ENCODE data around the gene PAX7. TPM values are rescaled to one million over a fixed set of nuclear protein-coding genes. Genes with fewer than 3 reads are reported as not detected.
"Not testable (repeated sequence)": the region's sequence is repeated elsewhere in the genome, so short reads cannot be mapped to it uniquely, and the experiment has no call there.

The PAX7 gene
- polyA plus RNA-seq, 1 experiment, result not detected

GRCh38 chr1:18760156-18760555 is 129.5 kb downstream of the PAX7 start:
- no peak for DNase-seq (ENCODE audit: low read depth)
- no peaks in the 10 kb centered on the region for H3K27me3 ChIP-seq (ENCODE audit: control insufficient read depth, insufficient read depth, low read length)
- POLR2A ChIA-PET, result interaction anchor here (0.6 kb wide), 1 partner anchor 1623 kb away, joined by 9 read pairs; no protein-coding TSS in a partner anchor
- no peaks in the 10 kb centered on the region for H3K36me3 ChIP-seq (ENCODE audit: control insufficient read depth, insufficient read depth, low read length)
- CTCF ChIA-PET, result no interaction called here
- TF ChIP-seq, protein P1, sequence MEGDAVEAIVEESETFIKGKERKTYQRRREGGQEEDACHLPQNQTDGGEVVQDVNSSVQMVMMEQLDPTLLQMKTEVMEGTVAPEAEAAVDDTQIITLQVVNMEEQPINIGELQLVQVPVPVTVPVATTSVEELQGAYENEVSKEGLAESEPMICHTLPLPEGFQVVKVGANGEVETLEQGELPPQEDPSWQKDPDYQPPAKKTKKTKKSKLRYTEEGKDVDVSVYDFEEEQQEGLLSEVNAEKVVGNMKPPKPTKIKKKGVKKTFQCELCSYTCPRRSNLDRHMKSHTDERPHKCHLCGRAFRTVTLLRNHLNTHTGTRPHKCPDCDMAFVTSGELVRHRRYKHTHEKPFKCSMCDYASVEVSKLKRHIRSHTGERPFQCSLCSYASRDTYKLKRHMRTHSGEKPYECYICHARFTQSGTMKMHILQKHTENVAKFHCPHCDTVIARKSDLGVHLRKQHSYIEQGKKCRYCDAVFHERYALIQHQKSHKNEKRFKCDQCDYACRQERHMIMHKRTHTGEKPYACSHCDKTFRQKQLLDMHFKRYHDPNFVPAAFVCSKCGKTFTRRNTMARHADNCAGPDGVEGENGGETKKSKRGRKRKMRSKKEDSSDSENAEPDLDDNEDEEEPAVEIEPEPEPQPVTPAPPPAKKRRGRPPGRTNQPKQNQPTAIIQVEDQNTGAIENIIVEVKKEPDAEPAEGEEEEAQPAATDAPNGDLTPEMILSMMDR (IDR thresholded peaks at IDR 0.05; ENCODE audit: insufficient read depth, low read depth, low read length), result no peak
- no peak overlapping the region for H3K4me3 ChIP-seq (ENCODE audit: low read depth, low read length)

GRCh38 chr1:18761948-18762840 is 131.5 kb downstream of the PAX7 start:
- no peaks in the 10 kb centered on the region for H3K36me3 ChIP-seq (ENCODE audit: control insufficient read depth, insufficient read depth, low read length)
- POLR2A ChIA-PET, result no interaction called here
- no peak for DNase-seq (ENCODE audit: low read depth)
- no peaks in the 10 kb centered on the region for H3K27me3 ChIP-seq (ENCODE audit: control insufficient read depth, insufficient read depth, low read length)
- TF ChIP-seq, protein P1 (IDR thresholded peaks at IDR 0.05; ENCODE audit: insufficient read depth, low read depth, low read length), result no peak
- CTCF ChIA-PET, result no interaction called here
- no peak overlapping the region for H3K4me3 ChIP-seq (ENCODE audit: low read depth, low read length)

DNA sequence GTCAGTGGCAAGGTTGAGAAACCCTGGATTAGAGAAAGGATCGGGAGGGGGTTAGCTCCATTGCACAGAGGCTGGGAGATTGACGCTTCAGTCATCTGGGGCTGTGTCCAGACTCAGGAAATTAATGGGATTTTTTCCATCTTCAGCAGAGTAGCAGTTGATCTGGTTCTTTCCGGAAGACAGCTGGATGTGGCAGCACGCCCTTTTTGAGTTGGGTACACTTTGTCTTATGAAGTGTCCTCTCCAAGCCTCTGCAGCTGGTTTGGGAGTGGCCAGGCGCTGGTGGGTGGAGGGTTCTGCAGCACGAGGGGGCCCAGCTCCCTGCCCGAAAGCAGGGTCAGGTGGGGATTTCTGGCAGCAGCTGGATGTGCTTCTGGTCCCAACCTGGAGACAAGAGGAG is 133.7 kb downstream of the PAX7 start:
- TF ChIP-seq, protein P1 (IDR thresholded peaks at IDR 0.05; ENCODE audit: insufficient read depth, low read depth, low read length), result no peak
- CTCF ChIA-PET, result interaction anchor here (1.5 kb wide), 1 partner anchor 14 kb away, joined by 3 read pairs; no protein-coding TSS in a partner anchor

DNA sequence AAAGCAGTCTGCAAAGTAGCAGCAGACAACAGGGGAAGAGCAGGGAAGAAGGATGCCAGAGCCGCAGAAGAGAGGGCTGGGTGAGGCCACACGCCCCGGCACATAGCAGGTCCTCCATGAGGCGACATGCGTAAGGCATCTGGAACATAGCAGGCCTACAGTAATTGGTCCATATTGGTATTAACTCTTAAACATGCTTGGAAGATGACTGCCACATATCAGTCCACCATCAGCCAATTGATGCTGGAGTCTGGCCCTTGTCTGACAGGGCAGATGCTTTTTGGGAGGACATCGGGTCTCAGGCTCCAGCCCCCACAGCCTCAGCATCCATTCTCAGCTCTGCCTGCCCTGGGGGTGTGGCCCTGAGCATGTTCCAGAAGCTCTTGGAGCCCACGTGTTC is 135.1 kb downstream of the PAX7 start:
- Histone ChIP-seq H3K36me3 (ENCODE audit: control insufficient read depth, insufficient read depth, low read length) (no peaks in the 10 kb centered on the region), H3K27me3 (ENCODE audit: control insufficient read depth, insufficient read depth, low read length) (0 out of 2 replicates have a peak, but pooled peaks cover 1% of the 10 kb centered on the region), H3K4me3 (ENCODE audit: low read depth, low read length) (no peak overlapping the region)
- CTCF ChIA-PET, result interaction anchor here (0.6 kb wide), 1 partner anchor 22 kb away, joined by 3 read pairs; no protein-coding TSS in a partner anchor
- DNase-seq (ENCODE audit: low read depth), result no peak
- POLR2A ChIA-PET, result no interaction called here
- TF ChIP-seq, protein P1 (IDR thresholded peaks at IDR 0.05; ENCODE audit: insufficient read depth, low read depth, low read length), result no peak

More for the DNA sequence above, 133.7 kb downstream of the PAX7 start:
- POLR2A ChIA-PET, result no interaction called here
- Histone ChIP-seq H3K36me3 (ENCODE audit: control insufficient read depth, insufficient read depth, low read length) (no peaks in the 10 kb centered on the region), H3K27me3 (ENCODE audit: control insufficient read depth, insufficient read depth, low read length) (no peaks in the 10 kb centered on the region), H3K4me3 (ENCODE audit: low read depth, low read length) (no peak overlapping the region)
- DNase-seq (ENCODE audit: low read depth), result no peak

DNA sequence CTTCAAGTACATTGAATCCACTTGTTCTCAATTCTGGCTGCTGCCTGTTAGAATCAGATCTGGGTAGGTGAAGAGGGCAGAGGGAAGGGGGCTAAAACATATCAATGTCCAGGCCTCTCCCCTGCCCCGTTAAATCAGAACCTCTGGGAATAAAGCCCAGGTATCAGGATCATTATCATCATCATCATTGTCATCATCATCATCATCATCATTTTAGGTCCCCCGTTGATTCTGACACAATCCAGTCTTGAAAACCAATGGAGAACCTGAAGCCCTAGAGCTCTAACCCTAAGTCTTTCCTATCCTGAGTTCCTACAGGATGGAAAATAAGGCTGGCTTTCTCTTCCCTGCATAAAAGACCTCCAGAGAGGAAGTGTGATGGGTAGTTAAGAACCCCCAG is 135.7 kb downstream of the PAX7 start:
- no peaks in the 10 kb centered on the region for H3K36me3 ChIP-seq (ENCODE audit: control insufficient read depth, insufficient read depth, low read length)
- TF ChIP-seq, protein P1 (IDR thresholded peaks at IDR 0.05; ENCODE audit: insufficient read depth, low read depth, low read length), result no peak
- 0 out of 2 replicates have a peak, but pooled peaks cover 1% of the 10 kb centered on the region for H3K27me3 ChIP-seq (ENCODE audit: control insufficient read depth, insufficient read depth, low read length)
- ChIA-PET CTCF (interaction anchor here (0.6 kb wide), 1 partner anchor 21 kb away, joined by 3 read pairs; no protein-coding TSS in a partner anchor), POLR2A (no interaction called here)
- H3K4me3 ChIP-seq (ENCODE audit: low read depth, low read length), result no peak overlapping the region
- no peak for DNase-seq (ENCODE audit: low read depth)

DNA sequence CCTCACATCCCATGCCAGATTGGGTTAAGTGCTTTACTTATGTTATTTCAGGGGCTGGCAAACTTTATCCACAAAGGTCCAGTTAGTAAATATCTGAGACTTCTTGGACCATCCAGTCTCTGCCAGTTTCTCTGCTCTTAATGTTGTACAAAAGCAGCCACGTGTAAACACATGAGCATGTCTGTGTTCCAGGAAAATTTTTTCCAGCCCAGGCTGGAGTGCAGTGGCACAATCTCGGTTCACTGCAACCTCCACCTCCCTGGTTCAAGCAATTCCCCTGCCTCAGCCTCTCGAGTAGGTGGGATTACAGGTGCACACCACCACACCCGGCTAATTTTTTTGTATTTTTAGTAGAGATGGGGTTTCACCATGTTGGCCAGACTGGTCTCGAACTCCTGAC is 136.9 kb downstream of the PAX7 start:
- DNase-seq (ENCODE audit: low read depth); CTCF ChIA-PET; H3K4me3 ChIP-seq (ENCODE audit: low read depth, low read length); POLR2A ChIA-PET; H3K36me3 ChIP-seq (ENCODE audit: control insufficient read depth, insufficient read depth, low read length); H3K27me3 ChIP-seq (ENCODE audit: control insufficient read depth, insufficient read depth, low read length): not testable (repeated sequence)

Data from BJ (cell line).